HEK293 (cell line): ENCODE data around the gene ECM2.

Experiments
- ZFP41 ChIP-seq: fragments of 450-650 bp; formaldehyde crosslinking; IDR thresholded peaks from 2 replicates; pipeline ENCODE4 v1.5.1; 2016; ENCODE audit warnings: missing biosample characterization, missing genetic modification characterization, borderline replicate concordance
- ZNF274 ChIP-seq, 2 experiments: fragments of 200-500 bp in 1 of 2; fragments of 450-650 bp in 1 of 2; sonication (Bioruptor generic) in 1 of 2; formaldehyde crosslinking in 1 of 2; IDR thresholded peaks; 2 replicates each; pipeline versions ENCODE4 v1.5.1 to v1.6.1; 2014 to 2016; ENCODE audit warnings: borderline replicate concordance in 1 of 2, inconsistent platforms in 1 of 2, low read length in 1 of 2, missing biosample characterization in 1 of 2, missing genetic modification characterization in 1 of 2

GRCh38 chr9:92561374-92562330 lies 25.9 kb upstream of the ECM2 start:
- TF ChIP-seq ZFP41 = no peak
- TF ChIP-seq ZNF274 (IDR thresholded peaks at IDR 0.05; ENCODE audit: low read length) = no peak
- no peak for TF ChIP-seq ZNF274 (tag by site-specific recombination; IDR thresholded peaks at IDR 0.05; ENCODE audit: borderline replicate concordance)
